AML-193 (cell line): ENCODE results near the gene NSUN6.
A peak's percentile ranks its signal among the peaks of the same experiment; 100 is the strongest.

Experiments
- DNase-seq, 2 experiments: peaks; one replicate each; lab custom pipeline; 2025; lab: John Stamatoyannopoulos, UW

Gene NSUN6, protein sequence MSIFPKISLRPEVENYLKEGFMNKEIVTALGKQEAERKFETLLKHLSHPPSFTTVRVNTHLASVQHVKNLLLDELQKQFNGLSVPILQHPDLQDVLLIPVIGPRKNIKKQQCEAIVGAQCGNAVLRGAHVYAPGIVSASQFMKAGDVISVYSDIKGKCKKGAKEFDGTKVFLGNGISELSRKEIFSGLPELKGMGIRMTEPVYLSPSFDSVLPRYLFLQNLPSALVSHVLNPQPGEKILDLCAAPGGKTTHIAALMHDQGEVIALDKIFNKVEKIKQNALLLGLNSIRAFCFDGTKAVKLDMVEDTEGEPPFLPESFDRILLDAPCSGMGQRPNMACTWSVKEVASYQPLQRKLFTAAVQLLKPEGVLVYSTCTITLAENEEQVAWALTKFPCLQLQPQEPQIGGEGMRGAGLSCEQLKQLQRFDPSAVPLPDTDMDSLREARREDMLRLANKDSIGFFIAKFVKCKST

GRCh38 chr10:18651324-18652007 lies at the start of gene NSUN6:
Gene NSUN6 (minus strand): TSS chr10:18651587. CDS start chr10:18651203, 384 bp downstream.
- peak; percentile 72 to 83 for DNase-seq

GRCh38 chr10:18699849-18700840 lies 48.8 kb upstream of the NSUN6 start:
- peak; percentile 3 to 20 for DNase-seq

DNA sequence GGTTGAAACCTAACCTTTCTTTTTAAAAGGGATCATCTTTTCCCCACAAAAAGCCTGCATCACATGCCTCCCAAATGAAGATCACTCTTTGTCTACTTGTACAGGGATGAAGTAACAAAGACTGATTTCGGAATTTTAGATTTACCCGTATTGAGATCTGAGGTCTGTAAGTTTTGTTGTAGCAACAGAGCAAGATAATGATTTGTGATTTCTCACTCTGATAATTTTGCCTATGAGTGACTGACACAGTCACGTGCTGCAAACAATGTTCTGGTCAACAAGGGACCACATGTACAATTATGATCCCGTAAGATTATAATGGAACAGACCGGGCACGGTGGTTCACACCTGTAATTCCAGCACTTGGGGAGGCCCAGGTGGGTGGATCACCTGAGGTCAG lies 39.2 kb upstream of the NSUN6 start:
- no peak for DNase-seq

GRCh38 chr10:18689498-18689897 lies 38.1 kb upstream of the NSUN6 start:
- peak; percentile 19 to 28 for DNase-seq

DNA sequence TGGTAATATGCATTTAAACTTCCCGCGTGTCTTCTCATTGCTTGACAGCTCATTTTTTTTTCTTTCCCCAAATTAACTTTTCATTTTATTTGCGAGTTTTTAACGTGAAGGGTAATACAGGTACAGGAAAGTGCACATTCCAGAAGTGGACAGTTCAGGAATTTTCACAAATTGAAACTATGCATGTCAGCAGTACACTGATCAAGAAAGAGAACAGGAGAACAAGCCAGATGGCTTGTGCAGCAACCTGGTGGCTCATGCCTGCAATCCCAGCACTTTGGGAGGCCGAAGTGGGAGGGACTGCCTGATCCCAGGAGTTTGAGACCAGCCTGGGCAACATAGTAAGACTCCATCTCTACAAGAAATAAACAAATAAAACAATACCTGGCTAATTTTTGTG lies 36.3 kb upstream of the NSUN6 start:
- no peak for DNase-seq

DNA sequence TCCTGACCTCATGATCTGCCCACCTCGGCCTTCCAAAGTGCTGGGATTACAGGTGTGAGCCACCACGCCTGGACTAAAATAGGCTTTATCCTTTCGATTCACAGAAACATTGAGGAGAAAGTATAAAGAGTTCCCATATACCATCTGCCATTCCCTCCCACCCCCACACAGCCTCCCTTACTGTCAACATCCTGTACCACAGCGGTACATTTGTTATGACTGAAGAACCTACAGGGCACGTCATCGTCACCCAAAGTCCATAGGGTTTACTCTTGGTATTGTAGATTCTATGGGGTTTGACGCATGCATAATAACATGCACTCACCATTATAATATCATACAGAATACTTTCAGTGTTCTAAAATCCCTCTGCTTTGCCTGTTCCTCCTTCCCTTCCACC lies 35.8 kb upstream of the NSUN6 start:
- no peak for DNase-seq

GRCh38 chr10:18685555-18685954 lies 34.2 kb upstream of the NSUN6 start:
- DNase-seq = no peak

GRCh38 chr10:18684953-18685352 lies 33.6 kb upstream of the NSUN6 start:
- DNase-seq = no peak

- DNase-seq = no peak
Measured at GRCh38 chr10:18684416-18684815, 33.0 kb upstream of the NSUN6 start.

DNA sequence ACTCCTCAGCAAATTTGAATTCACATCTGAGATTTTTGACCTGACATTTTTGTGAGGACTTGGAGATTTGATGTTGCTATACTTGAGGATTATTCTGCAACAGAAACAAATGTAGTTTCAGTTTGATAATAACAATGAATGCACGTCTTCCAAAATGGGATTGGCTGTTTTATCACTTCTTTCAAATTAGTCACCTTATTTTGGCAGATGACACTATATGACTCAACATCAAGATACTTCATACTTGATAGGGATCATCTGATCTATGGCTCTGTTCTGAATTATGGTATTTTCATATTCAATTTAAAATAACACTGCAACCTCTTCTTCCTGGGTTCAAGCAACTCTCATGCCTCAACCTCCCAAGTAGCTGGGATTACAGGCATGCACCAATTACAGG lies 32.0 kb upstream of the NSUN6 start:
- DNase-seq = no peak

DNA sequence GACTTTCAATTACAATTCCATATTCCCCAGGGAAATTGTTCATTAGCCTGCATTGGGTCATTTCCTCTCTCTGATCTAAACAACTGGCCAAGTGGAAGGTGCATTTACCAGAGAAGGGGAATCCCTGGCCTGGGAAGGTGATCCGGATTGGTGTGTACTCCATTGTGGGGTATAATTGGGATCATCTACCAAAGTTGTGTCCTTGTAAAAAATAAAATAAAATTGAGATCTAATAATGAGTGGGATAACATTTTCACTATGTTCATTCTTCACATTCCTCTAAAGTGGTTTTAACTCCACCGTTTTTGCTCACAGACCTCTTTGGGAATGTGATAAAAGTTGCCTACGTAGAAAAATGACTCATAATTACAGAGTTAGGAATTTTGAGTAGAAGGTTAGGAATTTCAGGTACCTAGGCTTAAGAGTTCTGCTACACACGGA lies 30.6 kb upstream of the NSUN6 start:
- no peak for DNase-seq

DNA sequence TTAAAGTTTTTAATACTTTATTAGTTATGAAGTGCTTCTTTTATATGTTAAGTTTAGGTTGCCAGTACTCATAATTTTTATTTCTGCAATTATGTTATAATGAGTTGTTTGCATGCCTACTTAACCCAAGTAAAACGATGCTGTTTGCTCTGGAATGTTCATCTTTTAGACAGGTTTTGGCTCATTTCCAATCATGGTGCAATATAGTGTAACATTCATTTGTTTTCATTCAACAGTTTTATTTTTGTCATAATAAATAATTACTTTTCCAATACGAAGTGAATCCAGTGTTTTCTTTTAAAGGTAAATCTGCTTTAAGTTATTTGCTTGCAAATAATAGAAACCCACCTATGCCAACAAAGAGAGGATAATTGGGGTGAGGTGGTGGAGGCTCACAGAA lies 30.0 kb upstream of the NSUN6 start:
- DNase-seq = no peak

GRCh38 chr10:18680754-18681153 lies 29.4 kb upstream of the NSUN6 start:
- DNase-seq = no peak

DNA sequence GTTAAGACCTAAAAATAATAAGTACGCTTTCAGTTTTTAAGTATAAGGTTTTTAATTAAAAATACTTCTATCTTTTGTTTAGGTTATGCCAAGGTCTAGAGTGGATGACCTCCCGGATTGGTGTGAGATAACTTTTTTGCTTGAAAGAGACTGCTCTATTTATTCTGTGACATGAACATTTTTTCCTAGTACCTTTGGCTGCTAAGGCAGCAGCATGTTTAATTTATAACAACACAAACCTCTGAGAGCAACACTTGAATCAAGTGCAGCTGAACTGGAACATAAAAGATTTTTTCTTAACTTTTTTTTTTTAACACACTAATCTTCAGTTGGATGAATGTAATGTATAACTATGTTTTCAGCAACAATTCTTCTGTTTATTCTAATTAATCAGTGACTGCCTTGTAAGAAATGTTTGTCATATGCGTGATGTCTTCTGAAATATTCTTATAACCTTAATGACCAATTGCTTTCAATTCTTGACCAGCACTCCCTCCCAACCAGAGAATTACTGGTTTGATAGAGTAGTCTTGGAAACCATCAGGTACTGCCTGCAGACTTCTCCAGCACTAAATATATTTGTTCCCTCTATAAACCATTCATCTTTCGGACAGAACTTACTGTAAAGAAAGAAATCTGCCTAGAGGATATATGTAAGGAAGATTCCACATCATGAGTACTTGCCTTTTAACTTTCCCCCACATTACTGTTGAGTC lies 23.9 kb upstream of the NSUN6 start:
- DNase-seq = no peak

DNA sequence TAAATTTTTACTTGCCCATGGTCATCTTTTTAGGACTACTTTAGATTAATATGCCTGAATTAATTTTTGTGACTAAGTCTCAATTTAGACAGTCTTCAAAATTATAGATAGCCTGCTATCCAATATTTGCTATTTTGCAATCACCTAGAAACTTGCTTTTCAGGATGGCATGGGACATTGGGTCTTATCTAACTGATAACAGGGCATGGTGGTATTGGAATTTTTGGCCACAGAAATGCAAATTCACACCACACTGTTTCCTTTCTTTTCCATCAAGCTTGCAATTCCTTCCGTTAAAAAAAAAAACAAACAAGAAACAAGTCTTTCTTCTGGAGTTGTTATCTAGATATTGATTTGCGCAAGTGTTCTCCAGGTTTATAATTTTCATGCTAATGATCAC lies 16.6 kb upstream of the NSUN6 start:
- no peak for DNase-seq

- no peak for DNase-seq
Measured at GRCh38 chr10:18666810-18667209, 15.4 kb upstream of the NSUN6 start.

DNA sequence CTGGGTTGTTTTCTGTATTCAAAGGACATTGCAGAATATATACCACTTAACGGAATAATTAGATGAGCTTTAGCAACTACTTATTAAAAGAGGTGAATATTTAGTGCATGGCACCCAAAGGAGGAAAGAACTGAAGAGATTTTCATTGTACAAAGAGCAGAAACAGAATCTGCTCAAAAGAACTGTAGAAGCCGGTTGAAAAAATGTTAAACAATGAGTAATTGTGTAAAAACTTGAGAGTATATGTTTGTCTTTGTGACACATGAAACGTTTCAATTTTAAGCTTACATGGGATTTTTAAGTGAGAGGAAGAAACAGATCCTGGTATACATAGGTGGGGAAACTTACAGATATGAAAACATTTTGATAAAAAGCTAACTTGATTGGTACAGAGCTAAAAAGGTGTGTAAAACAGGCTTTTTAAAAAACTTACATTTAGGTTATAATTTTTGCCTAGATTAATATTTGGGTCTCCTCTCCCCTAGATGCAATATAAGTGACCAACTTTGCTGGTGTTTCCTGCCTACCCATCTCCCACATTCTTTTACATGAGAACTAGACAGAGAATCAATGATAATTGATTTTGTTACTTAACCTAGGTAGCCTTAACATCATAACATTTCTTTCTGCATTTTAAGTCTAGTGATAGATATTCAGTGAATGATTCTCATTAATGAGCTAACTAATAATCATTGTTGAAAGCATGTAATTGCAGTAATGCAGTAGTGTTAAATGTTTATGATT lies 14.6 kb upstream of the NSUN6 start:
- DNase-seq = no peak

- DNase-seq = no peak
Measured at GRCh38 chr10:18664841-18665478, 13.6 kb upstream of the NSUN6 start.

DNA sequence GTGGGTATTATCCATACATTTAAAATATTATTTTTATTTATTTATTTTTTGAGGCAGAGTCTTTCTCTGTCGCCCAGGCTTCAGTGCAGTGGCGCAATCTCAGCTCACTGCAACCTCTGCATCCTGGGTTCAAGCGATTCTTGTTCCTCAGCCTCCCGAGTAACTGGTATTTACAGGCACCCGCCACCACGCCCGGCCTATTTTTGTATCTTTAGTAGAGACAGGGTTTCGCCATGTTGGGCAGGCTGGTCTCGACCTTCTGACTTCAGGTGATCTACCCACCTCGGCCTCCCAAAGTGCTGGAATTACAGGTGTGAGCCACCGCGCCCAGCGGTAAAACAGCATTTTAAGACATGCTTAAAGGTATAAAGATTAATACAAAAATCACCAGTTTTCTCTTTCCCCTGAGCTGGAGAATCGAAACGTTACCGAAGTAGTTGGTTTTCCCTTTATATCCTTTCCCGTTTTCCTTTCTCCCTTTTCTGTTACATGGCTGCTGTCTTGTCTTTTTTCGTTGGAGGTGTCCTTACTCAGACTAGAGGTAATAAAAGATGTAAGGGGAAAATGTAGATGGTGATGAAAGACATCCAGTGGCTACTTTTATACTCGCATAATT lies 9.5 kb upstream of the NSUN6 start:
- no peak for DNase-seq
